Frontal cortex (tissue), 4 donors: ENCODE measurements around the gene CD9. TPM values are rescaled to one million over a fixed set of nuclear protein-coding genes. Genes with fewer than 3 reads are reported as not detected.
"Not testable (repeated sequence)": the region's sequence is repeated elsewhere in the genome, so short reads cannot be mapped to it uniquely, and the experiment has no call there.

Source experiments
- DNase-seq, 2 donors: peaks; one replicate each; pipeline ENCODE4 v3.0.0; 2012; ENCODE audit warnings: low spot score in 2 of 2
- FAIRE-seq: peaks from 2 replicates; lab custom pipeline; 2012; peaks lifted over from hg19 to GRCh38; lab: Jason Lieb, UNC
- total RNA-seq: library from RNA; depleted of rRNA; stranded (reverse); fragments of >200 nt; gene quantifications from one replicate; pipeline ENCODE4 v1.2.3, GENCODE V29; 2014
- donor health status: control.
- donor health status: control.
- donor health status: control.

CD9 gene
- total RNA-seq, 1 donor from 2014 or later, result 26.5 TPM

DNA sequence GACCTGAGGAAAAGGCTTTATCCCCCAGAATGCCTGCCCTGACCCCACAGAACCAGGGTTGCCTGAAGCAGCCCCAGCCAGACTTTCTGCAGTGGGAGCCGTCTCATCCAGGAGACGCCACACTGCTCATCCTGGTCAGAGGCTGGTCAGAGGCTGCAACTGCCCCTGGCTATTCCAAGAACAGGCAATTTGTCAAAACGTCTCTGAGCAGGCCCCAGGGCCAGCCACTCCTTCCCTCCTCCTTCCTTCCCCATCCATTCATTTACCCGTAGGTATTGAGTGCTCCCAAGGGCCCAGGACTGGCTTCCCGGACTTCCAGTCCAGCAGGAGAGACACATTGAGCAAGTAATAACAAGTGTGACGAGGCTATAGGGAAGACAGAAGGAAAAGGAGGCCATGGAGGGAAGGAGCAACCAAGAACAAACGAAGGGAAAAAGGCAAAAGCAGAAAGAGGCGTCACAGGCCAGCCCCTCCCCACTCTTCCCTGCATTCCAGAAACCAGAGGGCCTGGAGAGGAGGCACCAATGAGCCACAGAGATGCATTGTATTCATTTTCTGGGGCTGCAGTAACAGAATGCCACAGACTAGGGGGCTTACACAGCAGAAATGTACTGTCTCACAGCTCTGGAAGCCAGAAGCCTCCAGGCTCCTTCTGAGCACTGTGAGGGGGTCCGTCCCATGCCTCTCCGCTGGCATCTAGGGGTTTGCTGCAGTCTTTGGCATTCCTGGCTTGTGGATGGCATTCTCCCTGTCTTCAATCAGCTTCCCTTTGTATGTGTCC is 21.0 kb upstream of the CD9 start:
- DNase-seq, result no peak
- FAIRE-seq, result no peak

- FAIRE-seq (no peak), DNase-seq (no peak)
These were observed 19.7 kb upstream of the CD9 start for GRCh38 chr12:6180268-6181051.

DNA sequence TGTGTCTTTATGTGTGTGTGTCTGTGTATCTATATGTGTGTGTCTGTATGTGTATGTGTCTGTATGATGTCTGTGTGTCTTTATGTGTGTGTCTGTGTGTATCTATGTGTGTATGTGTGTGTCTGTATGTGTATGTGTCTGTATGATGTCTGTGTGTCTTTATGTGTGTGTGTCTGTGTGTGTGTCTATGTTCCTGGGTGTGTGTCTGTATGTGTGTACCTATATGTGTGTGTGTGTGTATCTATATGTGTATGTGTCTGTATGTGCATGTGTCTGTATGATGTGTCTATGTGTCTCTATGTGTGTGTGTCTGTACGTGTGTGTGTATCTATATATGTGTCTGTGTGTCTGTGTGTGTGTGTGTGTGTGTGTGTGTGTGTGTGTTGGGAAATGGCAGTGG is 19.0 kb upstream of the CD9 start:
- DNase-seq, result no peak
- FAIRE-seq, result no peak

DNA sequence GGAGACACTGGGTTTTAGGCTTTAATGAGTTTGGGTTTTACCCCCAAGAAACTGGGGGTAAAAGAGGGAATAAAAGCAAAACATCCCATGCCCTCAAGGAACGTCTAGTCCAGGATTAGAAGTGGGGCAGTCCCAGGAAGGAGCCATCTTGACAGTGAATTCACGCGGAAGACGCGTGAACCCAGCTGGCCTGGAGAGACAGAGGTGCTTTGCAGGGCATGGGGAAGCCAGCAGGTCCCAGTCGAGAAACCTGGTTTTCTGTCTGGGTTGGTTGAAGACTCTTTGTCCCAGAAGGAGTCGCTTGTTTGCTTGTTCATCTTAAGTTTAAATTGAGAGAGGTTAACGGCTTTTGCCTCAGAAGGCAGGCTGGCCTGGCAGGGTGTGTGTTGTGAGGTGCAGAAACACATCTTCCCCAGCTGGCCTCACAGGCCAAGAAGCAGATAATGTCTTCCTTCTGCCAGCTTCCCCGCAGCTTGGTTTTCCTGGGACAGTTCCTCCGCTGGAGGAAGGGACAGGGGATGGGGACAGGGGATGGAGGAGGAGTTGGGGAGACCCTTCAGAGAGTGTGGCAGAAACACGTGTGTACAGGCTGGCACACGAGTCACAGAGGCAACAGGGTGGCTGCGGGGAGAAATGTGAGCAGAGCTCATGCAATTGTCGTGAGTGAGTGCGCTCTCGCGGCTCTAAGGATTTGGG is 18.5 kb upstream of the CD9 start:
- no peak for DNase-seq
- no peak for FAIRE-seq

DNA sequence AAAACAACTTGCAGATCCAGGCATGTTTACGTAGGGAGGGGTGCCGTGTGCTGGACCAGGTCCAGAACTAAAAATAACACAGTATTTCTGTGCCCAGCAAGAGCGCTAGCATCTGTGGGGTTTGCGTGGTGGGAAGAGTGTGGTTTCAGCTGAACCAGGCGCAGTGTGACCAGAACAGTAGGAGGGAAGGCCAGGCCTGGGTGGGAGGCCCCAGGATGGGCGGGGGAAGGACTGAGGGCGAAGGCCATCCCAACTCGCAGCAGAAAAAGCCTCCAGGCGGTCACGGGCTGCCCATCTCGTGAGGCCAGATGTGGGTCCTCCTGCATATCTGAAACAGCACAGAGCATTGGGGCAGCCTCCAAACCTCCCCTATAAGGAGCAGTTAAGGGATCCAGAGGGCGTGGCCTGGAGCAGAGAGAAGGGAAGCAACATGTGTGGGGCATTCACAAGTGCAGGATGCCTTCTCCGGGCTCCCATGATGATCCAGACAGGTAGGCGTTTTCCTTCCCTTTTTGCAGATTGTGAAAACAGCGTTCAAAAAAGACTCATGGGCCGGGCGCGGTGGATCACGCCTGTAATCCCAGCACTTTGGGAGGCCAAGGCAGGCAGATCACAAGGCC is 17.8 kb upstream of the CD9 start:
- FAIRE-seq (no peak), DNase-seq (no peak)

GRCh38 chr12:6183689-6184428 is 16.3 kb upstream of the CD9 start:
- FAIRE-seq, result no peak
- DNase-seq, result no peak

DNA sequence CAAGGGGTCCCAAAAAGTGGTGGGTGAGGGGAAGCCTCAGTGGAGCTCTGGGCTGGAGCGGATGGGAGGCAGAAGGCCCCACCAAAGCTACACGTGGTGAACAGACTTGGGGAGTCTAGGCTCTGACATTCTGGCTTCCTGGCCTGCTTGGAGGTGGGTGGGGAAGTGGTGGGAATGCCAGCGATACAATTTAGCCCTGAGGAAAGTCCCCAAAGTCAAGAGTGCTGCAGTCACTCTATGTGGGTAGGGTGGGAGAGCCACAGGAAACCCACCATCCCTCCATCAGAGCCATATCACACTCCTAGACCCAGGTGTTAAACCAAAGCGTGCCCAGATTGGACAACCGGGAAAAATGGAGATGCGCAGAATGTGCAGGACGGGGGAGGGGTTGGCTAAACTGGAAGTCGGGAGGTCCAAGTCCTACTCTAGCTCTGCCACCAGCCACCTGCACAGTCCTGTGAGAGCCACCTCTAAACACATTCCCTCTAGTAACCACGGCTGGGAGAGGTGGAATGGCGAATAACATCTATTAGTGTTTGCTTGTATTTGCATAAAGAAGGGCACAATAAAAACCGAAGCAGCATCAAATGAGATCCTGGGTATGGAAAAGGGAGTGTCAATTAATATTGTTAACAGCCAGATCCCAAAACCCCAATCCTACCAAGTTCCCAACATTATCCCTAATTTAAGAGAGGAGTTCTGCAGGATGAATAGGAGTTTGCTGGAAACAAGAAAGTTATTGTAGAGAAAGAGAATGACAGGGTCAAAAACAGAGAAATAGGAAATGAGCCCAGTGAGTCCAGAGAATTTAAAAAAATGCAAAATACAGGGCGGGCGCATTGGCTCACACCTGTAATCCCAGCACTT is 14.0 kb upstream of the CD9 start:
- DNase-seq, result no peak
- FAIRE-seq, result no peak

DNA sequence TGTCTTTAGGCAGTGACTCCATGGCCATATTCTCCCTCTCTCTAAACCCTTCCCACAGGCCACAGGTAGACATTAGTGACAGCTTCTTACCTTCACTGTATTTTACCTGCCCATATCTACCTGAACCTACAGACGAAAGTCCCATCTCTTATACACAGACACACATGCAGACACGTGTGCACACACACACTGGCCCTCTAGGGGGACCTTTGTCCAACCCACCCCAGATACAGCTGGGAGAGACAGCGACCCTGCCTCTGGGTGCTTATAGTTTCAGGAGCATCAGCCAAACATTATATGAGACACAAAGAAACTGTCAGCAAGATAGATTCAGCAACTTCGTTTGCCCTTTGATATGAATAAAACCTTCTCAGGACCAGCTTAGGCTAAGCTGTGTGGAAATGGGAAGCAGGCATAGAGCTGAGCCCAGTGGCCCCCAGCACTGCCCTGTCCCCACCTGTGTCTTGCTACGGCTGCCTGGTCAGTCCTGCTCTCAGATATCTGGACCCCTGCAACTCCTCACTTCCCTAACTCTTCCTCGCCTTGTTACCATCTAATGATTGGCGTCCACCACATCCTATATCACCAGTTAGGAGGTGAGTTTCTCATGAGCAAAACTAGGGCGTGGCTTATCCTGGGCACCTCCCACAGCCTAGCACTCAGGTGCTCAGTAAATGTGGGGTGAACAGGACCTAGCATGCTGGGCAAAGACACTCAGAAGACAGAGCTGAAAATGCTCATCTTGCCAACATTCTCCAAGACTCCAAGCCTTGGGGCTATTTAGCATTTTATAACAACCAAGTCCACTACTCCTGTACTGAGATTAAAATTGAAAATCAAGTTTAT is 12.0 kb upstream of the CD9 start:
- DNase-seq, result no peak
- no peak for FAIRE-seq

- DNase-seq (no peak), FAIRE-seq (no peak)
These were observed 11.2 kb upstream of the CD9 start for GRCh38 chr12:6189028-6189427.

DNA sequence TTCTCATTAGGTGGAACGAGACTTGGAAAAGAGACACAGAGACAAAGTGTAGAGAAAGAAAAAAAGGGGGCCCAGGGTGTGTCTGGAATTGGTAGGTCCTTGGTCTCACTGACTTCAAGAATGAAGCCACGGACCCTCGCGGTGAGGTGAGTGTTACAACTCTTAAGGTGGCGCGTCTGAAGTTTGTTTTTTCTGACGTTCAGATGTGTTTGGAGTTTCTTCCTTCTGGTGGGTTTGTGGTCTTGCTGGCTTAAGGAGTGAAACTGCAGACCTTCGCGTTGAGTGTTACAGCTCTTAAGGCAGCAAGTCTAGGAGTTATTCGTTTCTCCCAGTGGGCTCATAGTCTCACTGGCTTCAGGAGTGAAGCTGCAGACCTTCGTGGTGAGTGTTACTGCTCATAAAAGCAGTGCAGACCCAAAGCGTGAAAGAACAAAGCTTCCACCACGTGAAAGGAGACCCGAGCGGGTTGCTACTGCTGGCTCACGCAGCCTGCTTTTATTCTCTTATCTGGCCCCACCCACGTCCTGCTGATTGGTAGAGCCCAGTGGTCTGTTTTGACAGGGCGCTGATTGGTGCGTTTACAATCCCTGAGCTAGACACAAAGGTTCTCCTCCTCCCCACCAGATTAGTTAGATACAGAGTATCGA is 10.1 kb upstream of the CD9 start:
- not testable (repeated sequence) for DNase-seq, FAIRE-seq

- FAIRE-seq, result not testable (repeated sequence)
These were observed 9.3 kb upstream of the CD9 start for GRCh38 chr12:6190767-6191530.

DNA sequence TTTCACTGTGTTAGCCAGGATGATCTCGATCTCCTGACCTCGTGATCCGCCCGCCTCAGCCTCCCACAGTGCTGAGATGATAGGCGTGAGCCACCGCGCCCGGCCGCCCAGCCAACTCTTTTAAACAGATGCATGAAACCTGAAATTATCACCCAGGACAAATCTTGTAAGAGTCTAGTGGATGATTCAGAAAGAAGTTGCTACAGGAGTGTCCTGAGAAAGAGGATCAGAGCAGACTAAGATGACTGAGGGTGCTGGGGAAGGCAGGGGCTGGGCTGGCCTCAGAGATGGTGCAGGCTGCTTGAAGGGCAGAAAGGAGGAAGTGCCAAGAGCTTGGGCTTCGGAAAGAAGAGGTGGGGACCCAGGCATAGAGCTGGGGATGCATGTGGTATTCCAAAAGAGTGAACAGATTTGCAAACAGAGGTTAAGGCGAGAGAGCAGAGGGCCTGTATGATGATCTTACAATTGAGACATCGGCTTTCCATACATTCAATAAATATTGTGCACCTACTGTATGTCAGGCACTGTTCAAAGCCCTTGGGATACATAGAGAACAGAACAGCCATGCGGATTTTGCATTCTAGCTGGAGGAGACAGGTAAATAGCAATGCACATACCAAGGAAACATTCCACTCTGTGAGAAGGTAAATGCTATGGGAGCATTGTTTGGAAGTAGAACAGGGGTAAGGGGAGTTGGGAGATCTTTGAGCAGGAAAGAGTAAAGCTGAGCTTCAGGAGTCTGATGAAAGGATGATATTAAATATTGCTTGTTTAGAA is 7.4 kb upstream of the CD9 start:
- FAIRE-seq (no peak), DNase-seq (no peak)

More at GRCh38 chr12:6190767-6191530, 9.3 kb upstream of the CD9 start:
- not testable (repeated sequence) for DNase-seq

DNA sequence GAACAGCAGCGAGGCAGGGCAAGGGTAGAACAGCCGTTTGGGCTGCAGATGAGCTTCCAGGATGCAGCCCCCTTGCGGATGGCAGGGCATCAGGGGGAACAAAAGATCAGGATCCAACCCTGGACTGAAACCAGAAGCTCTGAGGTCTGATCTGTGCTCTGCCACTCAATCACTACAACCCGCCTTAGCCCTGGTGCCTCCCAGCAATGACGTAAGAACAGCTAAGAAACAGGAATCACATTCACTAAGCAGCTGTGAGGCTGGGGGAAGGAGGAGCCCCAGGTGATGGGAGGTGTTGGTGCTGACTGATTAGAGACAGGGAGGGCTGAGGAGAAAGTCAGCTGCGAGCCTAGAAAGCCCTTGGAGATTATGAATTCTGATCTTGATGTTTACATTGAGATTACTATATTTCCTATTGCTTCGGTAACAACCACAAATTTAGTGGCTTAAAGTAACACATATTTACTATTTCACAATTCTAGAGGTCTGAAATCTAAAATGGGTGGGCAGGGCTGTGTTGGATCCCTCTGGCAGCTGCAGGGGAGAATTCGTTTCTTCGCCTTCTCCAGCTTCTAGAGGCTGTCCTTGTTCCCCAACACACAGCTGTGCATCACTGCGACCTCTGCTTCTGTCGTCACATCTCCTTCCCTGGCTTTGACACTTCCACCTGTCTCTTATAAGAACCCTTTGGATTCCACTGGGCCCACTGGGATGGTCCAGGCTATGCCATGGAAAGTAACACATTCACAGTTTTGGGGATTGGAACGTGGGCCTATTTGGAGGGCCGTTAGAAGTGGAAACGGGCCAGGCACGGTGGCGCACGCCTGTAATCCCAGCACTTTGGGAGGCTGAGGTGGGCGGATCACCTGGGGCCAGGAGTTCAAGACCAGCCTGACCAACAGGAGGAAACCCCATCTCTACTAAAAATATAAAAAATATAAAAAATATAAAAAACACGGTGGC is 6.1 kb upstream of the CD9 start:
- FAIRE-seq (no peak), DNase-seq (no peak)

DNA sequence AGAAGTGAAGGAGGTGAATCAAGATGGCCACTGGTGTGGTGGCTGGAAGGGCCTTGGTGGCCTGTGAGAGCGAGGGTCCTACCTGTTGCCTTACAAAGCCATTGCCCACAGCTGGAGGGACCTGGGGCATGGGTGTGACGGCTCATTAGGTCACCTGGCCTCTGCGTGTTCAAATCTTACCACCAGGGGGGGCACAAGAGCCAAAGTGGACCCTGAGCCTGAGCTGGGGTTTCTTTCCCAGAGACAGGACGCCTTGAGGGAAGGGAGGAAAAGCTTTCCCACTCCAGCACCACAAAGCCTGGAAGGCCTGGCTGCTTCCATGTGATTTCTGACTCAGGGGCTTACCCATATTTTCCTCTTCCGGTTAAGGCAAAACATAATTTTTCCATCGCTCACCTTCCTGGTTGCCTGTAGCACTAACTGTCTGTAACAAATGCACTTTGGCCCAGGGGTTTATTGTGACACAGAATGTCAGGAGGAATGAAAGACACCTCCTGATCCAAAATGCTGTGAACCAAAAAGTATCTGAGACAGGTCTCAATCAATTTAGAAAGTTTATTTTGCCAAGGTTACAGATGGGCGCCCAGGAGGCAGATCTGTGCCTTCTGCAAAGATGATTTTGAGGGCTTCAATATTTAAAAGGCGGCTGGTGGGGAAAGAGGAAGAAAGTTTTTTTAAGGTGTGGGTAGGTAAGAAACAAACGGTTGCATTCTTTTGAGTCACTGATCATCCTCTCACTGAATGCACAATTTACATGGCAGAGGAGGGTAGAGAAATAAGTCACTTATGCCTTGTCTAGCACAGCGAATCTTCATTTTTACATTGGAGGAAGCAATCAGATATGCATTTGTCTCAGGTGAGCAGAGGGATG is 4.3 kb upstream of the CD9 start:
- FAIRE-seq (no peak), DNase-seq (peak; percentile 89 to 94)
